Measurements from ENCODE around the gene MYOM3.

MYOM3 gene

DNA sequence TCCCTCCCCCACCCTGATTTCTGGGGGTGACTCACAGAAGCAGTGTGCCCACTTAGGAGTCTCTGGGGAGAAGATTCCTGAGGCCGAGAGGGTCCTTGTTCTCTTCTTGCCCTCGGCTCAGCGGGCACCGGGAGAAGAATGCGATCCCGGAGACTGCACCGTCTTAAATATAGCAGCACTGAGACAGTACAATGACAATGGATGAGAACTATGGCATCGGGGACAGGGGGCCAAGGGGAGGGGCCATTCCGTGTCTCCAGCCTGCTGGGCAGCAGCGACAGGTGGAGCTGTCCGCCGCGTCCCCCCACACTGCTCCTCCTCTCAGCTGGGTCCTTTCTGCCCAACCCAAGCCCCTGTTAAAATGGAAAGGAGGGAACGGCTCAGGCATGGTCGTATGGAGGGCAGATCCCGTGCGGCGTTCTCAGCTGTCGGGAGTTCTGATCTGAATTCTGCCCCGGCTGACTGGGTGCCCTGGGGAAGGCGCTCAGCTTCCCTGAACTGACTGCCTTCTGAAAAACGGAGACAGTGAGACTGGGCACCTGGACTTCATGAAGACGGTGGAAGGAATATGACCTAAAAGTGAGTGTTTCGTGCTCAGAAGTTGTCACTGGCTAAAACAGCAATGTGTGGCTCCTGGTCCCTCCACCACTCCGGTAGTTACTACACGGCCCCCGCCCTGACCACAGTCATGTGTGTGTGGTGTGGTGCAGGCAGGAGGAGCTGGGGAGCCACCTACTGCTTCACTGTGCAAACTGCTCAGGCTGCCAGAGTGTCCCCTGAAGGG lies at the start of gene MYOM3:
MYOM3 (minus strand) TSS at position 140 of the 784 bp plus-strand sequence. CDS start 3,499 bp downstream, outside the sequence.
- Histone ChIP-seq H3K4me3 (peak within 1 kb of the TSS; percentile 52), H3K27ac (peak within 1 kb of the TSS; percentile 76 to 88)
- peak; percentile 66 for TF ChIP-seq CTCF (IDR thresholded peaks at IDR 0.05)
- DNase-seq (ENCODE audit: low spot score), result peak; percentile 83

DNA sequence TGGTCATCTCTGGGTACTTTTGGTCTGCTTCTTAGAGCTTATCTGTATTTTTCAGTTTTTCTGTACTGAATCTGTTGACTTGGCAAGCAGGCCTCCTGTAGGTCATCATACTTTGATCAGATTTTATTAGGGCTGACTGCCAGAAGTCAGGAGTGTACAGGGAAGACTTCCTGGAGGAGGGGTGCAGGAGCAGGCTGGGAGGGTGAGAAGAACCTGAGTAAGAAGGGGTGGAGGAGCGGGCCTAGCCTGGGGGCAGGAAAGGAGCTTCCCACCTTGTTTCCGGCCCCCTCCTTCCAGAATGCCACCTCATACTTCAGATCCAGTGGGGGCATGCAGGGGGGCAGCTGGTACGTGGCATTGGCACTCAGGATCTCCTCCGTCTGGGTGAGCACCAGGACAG lies 49.3 kb upstream of the MYOM3 start:
- DNase-seq (ENCODE audit: low spot score), result no peak
- no peak overlapping the region for H3K27ac ChIP-seq
- no peak overlapping the region for H3K4me3 ChIP-seq
- no peak for TF ChIP-seq CTCF (IDR thresholded peaks at IDR 0.05)

GRCh38 chr1:24159366-24159765 lies 47.4 kb upstream of the MYOM3 start:
- no peak for DNase-seq (ENCODE audit: low spot score)
- TF ChIP-seq CTCF (IDR thresholded peaks at IDR 0.05), result no peak
- H3K4me3 ChIP-seq, result no peak overlapping the region

DNA sequence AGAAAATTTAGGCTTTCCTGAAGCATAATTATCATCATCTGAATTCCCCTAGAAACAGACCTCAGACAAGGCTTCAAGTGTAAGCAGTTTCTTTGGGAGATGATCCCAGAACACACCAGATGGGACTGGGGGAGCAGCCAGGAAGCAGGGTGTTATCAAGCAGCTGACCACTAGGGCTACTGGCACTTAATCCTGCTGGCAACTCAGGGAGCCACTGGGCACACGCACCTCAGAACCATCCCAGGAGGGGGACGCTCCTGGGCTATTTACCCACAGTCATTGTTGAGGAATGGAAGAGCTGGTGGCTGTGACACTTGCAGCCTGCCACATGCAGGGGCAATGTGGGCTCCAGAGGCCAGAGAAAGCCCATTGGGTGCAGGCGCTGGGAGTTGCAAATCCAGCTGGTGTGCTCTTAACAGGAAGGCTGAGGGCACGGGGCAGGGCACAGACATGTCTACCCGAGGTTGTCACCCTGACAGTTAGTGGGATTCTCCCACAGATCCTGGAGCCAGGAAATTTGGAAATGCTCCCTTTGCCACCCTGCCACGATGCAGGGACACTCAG lies 46.1 kb upstream of the MYOM3 start:
- no peak overlapping the region for H3K27ac ChIP-seq
- no peak overlapping the region for H3K4me3 ChIP-seq
- TF ChIP-seq CTCF (IDR thresholded peaks at IDR 0.05), result no peak
- no peak for DNase-seq (ENCODE audit: low spot score)

More at GRCh38 chr1:24159366-24159765, 47.4 kb upstream of the MYOM3 start:
- no peak overlapping the region for H3K27ac ChIP-seq

GRCh38 chr1:24156542-24157260 lies 44.8 kb upstream of the MYOM3 start:
- DNase-seq (ENCODE audit: low spot score), result no peak
- Histone ChIP-seq H3K4me3 (no peak overlapping the region), H3K27ac (no peak overlapping the region)
- no peak for TF ChIP-seq CTCF (IDR thresholded peaks at IDR 0.05)

DNA sequence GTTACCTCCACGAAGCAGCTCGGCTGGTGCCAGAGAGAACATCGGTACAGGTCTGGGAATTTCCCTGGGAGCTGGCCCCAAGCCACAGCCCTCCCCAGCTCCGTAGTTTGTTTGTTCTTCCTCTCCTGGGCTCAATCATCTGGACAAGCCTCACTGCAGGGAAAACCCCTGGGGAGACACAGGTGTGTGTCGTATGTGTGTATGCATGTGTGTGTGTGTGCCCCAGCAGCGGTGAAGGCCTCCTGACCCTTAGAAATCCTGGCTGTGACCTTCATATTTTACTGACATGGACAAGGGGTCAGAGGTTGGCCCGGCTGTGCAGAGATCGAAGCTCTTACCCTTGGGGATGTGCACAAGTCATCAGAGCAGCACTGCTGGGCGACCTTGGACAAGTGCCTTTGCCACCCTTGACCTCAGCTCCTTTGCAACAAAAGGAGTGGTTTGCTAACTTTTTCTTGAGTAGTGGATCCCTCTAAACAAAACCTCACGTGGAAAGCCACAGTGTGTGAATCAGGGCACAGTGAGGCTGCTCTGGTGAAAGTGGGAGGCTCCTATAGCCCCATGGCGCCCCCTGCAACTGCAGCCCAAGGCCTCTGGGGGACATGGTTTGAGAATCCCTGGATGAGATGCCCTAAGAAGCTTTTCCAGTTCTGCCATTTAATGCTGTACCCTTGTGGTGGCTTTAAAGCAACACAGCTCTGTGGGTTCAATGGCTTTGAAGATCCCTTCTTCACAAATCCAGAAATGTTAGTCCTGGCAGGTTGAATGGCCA lies 43.3 kb upstream of the MYOM3 start:
- no peak for DNase-seq (ENCODE audit: low spot score)
- TF ChIP-seq CTCF (IDR thresholded peaks at IDR 0.05), result no peak
- Histone ChIP-seq H3K27ac (no peak overlapping the region), H3K4me3 (no peak overlapping the region)
